K562 (cell line): ENCODE results near the gene SVOP. TPM values are rescaled to one million over a fixed set of nuclear protein-coding genes. Genes with fewer than 3 reads are reported as not detected.

ENCODE experiments used
- ARID4B ChIP-seq: sonication (generic); formaldehyde crosslinking; IDR thresholded peaks from 2 replicates; pipeline ENCODE4 v1.8.0; 2022; ENCODE audit warnings: mild to moderate bottlenecking, missing genetic modification reagents
- CBFA2T2 ChIP-seq: fragments of 450-650 bp; conservative IDR thresholded peaks from 2 replicates; pipeline ENCODE4 v1.6.1; 2017; ENCODE audit warnings: mild to moderate bottlenecking
- CLOCK ChIP-seq: fragments of 250-450 bp; sonication (Bioruptor Pico); IDR thresholded peaks from 2 replicates; pipeline ENCODE4 v1.4.0; 2020; ENCODE audit warnings: mild to moderate bottlenecking, moderate library complexity, borderline replicate concordance
- ELK1 ChIP-seq: sonication (generic); formaldehyde crosslinking; IDR thresholded peaks from 2 replicates; pipeline ENCODE4 v1.8.1; 2022; ENCODE audit warnings: missing genetic modification reagents
- EWSR1 ChIP-seq: fragments of 450-650 bp; IDR thresholded peaks from 2 replicates; pipeline ENCODE4 v1.6.1; 2018; ENCODE audit warnings: borderline replicate concordance, mild to moderate bottlenecking, low read depth, moderate library complexity; ENCODE audit not compliant: partially characterized antibody
- GTF2E2 ChIP-seq: fragments of 200-800 bp; sonication (Bioruptor generic); IDR thresholded peaks from 2 replicates; pipeline ENCODE4 v1.6.1; 2016; ENCODE audit warnings: missing genetic modification characterization, missing compliant biosample characterization
- NCOA2 ChIP-seq, 2 experiments: fragments of 450-650 bp; IDR thresholded peaks; 2 replicates each; pipeline ENCODE4 v1.6.1; 2018; ENCODE audit warnings: mild to moderate bottlenecking in 2 of 2, moderate library complexity in 1 of 2; ENCODE audit not compliant: partially characterized antibody in 2 of 2
- NFXL1 ChIP-seq: fragments of 450-650 bp; formaldehyde crosslinking; IDR thresholded peaks from 2 replicates; pipeline ENCODE4 v1.4.0; 2021; ENCODE audit warnings: mild to moderate bottlenecking
- PHF21A ChIP-seq: fragments of 450-650 bp; IDR thresholded peaks from 2 replicates; pipeline ENCODE4 v1.6.1; 2017; ENCODE audit warnings: low read depth, borderline replicate concordance
- RBM25 ChIP-seq: fragments of 200-400 bp; formaldehyde crosslinking; IDR thresholded peaks from 2 replicates; pipeline ENCODE4 v1.6.1; 2018; ENCODE audit warnings: low read length, low read depth, moderate library complexity; ENCODE audit not compliant: severe bottlenecking
- SREBF1 ChIP-seq: fragments of 150-350 bp; IDR thresholded peaks from 2 replicates; pipeline ENCODE4 v1.6.1; 2014; ENCODE audit warnings: antibody characterized with exemption, low read depth, low read length, borderline replicate concordance
- ZNF695 ChIP-seq: fragments of 450-650 bp; formaldehyde crosslinking; IDR thresholded peaks from 2 replicates; pipeline ENCODE4 v1.4.0; 2020; ENCODE audit warnings: mild to moderate bottlenecking, moderate library complexity
- polyA plus RNA-seq, 8 experiments: library from polyadenylated mRNA; depleted of rRNA in 4 of 8; stranded (reverse) in 5 of 8; unstranded in 3 of 8; fragments of >200 nt; fragmentation: Nextera tagmentation in 2 of 8; fragmentation: Illumina TruSeq in 1 of 8; extraction: Ambion mirVana in 2 of 8; extraction: Trizol in 1 of 8; gene quantifications; 2 replicates each; pipeline versions ENCODE4 v1.2.1 to v1.2.3, GENCODE V29; 2011 to 2014; ENCODE audit warnings: inconsistent platforms in 1 of 8, missing spikeins in 1 of 8
- total RNA-seq, 7 experiments: library from RNA; depleted of rRNA in 6 of 7; stranded (reverse); fragments of >200 nt in 6 of 7; fragmentation: Illumina TruSeq in 2 of 7; extraction: Trizol in 2 of 7; gene quantifications; 2 replicates each; pipeline versions ENCODE4 v1.2.1 to v1.2.3, GENCODE V29; 2011 to 2021; ENCODE audit warnings: low replicate concordance in 1 of 7
- TF ChIP-seq, protein P1 (sequence below): sonication (generic); formaldehyde crosslinking; IDR thresholded peaks from 2 replicates; pipeline ENCODE4 v1.8.1; 2022; ENCODE audit warnings: missing genetic modification reagents
- TF ChIP-seq, protein P2 (sequence below): IDR thresholded peaks from 2 replicates; pipeline ENCODE4 v1.6.1; 2014; ENCODE audit warnings: antibody characterized with exemption

The SVOP gene
- total and polyA plus RNA-seq, 9 of the 15 experiments (the other 6 are each of a cell fraction or from before 2014, with no cell fraction given): 0.01 to 0.09 (median 0.06) TPM; not detected in 1

GRCh38 chr12:109052414-109053323, 31.8 kb upstream of the SVOP start, which contains the start of gene USP30 (continued):
- no peak for TF ChIP-seq NCOA2 (IDR thresholded peaks at IDR 0.05; ENCODE audit: partially characterized antibody in 2 of 2)
- TF ChIP-seq ZNF695 (CRISPR knock-in tag): no peak
- TF ChIP-seq SREBF1: no peak
- no peak for TF ChIP-seq NFXL1 (CRISPR knock-in tag)
- peak; percentile 56; the same call in 1 of the 2 replicates for TF ChIP-seq PHF21A
- TF ChIP-seq CLOCK (CRISPR knock-in tag): no peak
- TF ChIP-seq, protein P1, sequence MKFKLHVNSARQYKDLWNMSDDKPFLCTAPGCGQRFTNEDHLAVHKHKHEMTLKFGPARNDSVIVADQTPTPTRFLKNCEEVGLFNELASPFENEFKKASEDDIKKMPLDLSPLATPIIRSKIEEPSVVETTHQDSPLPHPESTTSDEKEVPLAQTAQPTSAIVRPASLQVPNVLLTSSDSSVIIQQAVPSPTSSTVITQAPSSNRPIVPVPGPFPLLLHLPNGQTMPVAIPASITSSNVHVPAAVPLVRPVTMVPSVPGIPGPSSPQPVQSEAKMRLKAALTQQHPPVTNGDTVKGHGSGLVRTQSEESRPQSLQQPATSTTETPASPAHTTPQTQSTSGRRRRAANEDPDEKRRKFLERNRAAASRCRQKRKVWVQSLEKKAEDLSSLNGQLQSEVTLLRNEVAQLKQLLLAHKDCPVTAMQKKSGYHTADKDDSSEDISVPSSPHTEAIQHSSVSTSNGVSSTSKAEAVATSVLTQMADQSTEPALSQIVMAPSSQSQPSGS (CRISPR knock-in tag): no peak
- TF ChIP-seq ELK1 (CRISPR knock-in tag): no peak
- TF ChIP-seq EWSR1: no peak
- no peak for TF ChIP-seq GTF2E2 (tag)
- TF ChIP-seq ARID4B: peak; percentile 93
- no peak for TF ChIP-seq CBFA2T2
- TF ChIP-seq RBM25: no peak
- TF ChIP-seq, protein P2, sequence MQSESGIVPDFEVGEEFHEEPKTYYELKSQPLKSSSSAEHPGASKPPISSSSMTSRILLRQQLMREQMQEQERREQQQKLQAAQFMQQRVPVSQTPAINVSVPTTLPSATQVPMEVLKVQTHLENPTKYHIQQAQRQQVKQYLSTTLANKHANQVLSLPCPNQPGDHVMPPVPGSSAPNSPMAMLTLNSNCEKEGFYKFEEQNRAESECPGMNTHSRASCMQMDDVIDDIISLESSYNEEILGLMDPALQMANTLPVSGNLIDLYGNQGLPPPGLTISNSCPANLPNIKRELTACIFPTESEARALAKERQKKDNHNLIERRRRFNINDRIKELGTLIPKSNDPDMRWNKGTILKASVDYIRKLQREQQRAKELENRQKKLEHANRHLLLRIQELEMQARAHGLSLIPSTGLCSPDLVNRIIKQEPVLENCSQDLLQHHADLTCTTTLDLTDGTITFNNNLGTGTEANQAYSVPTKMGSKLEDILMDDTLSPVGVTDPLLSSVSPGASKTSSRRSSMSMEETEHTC: no peak
